Activated T-helper 17 cell treated with anti-CD3 and anti-CD28 coated beads, Interleukin-2, amount 50 U/mL, for 72 hours (primary cell): ENCODE results near the gene PKP1. TPM values are rescaled to one million over a fixed set of nuclear protein-coding genes. Genes with fewer than 3 reads are reported as not detected.

Experiments
- ATAC-seq: fragments of 150-1000 bp; cut with Tn5 transposase; replicated peaks from 2 replicates; pipeline ENCODE4 v1.10.0; 2021; ENCODE audit warnings: mild to moderate bottlenecking, moderate library complexity
- H3K27ac Mint-ChIP-seq: one replicate; pipeline ENCODE4 v1.8.0; 2022; ENCODE audit warnings: mixed read lengths
- H3K27me3 Mint-ChIP-seq: one replicate; pipeline ENCODE4 v1.8.0; 2022; ENCODE audit warnings: mixed read lengths
- H3K36me3 Mint-ChIP-seq: one replicate; pipeline ENCODE4 v1.8.0; 2022; ENCODE audit warnings: low read depth, mild to moderate bottlenecking, mixed read lengths
- H3K4me1 Mint-ChIP-seq: one replicate; pipeline ENCODE4 v1.8.0; 2022; ENCODE audit warnings: mixed read lengths
- H3K4me3 Mint-ChIP-seq: one replicate; pipeline ENCODE4 v1.8.0; 2022; ENCODE audit warnings: mild to moderate bottlenecking, mixed read lengths
- H3K9me3 Mint-ChIP-seq: one replicate; pipeline ENCODE4 v1.8.0; 2022; ENCODE audit warnings: mixed read lengths
- total RNA-seq, 2 donors: library from RNA; stranded (reverse); gene quantifications; one replicate each; pipeline ENCODE4 v1.2.3, GENCODE V29; 2022

PKP1 gene
- total RNA-seq, 2 donors from 2014 or later, result not detected

DNA sequence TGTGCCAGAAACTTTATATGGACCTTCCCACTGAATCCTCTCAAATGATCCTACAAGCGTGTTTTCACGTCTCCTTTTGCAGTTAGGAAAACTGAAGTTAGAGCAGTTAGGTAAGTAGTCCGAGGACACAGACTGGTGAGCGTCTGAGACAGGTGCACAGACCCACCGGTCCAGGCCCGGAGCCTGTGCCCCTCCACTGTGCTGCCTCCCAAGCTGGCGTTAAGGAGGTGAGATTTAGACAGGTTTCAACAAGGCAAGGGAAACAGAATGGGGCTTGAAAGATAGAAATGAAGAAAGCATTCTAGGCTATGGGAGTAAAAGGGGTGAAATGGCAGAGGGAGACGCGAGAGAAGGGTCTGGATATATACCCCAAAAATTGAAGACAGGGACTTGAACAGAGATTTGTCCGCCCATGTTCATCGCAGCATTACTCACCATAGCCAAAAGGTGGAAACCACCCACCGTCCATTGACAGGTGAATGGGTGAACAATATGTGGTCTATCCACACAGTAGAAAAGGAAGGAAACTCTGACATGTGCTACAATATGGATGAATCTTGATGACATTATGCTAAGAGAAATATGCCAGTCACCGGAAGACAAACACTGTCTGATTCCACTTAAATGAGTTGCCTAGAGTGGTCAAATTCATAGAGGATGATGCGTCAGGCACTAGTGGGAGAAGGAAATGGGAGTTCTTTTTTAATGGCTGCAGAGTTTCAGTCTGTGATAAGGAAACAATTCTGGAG is 15.7 kb upstream of the PKP1 start:
- Mint-ChIP-seq H3K36me3 (no peaks in the 10 kb centered on the region), H3K27ac (no peak overlapping the region), H3K9me3 (no peaks in the 10 kb centered on the region), H3K4me1 (no peaks in the 10 kb centered on the region), H3K27me3 (peaks cover 30% of the 10 kb centered on the region), H3K4me3 (no peak overlapping the region)
- no peak for ATAC-seq

DNA sequence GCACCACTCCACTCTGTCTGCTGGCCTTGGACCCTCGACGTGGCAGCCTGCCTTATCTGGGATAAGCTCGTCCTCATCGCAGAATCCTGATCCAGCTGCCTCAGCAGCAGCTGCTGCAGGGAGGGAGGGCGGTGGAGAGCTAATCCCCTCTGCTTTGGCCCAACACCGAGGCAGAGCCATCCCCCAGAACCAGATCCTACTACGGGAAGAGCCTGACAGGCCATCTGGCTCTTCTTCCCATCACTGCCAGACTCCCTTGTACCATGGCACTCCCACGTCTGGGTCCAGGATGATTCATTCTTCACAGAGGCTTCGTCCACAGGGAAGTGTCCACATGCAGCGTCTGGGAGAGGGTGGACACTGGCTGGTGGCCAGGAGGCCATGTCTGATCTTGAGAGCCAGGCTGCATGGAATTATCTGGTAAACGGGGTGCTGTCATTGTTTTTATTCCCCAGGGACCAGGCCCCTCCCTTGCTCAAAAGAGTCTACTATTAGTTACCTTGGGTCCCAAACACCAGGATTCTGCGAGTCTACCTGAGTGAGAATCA is 14.6 kb upstream of the PKP1 start:
- H3K4me1 Mint-ChIP-seq, result no peaks in the 10 kb centered on the region
- no peak overlapping the region for H3K27ac Mint-ChIP-seq
- no peaks in the 10 kb centered on the region for H3K36me3 Mint-ChIP-seq

GRCh38 chr1:201269281-201269680 is 14.0 kb upstream of the PKP1 start:
- H3K9me3 Mint-ChIP-seq, result no peaks in the 10 kb centered on the region
- no peak overlapping the region for H3K4me3 Mint-ChIP-seq
- ATAC-seq, result no peak
- H3K27ac Mint-ChIP-seq, result no peak overlapping the region
- no peaks in the 10 kb centered on the region for H3K36me3 Mint-ChIP-seq
- no peaks in the 10 kb centered on the region for H3K4me1 Mint-ChIP-seq
- peaks cover 30% of the 10 kb centered on the region for H3K27me3 Mint-ChIP-seq

More for the DNA sequence above, 14.6 kb upstream of the PKP1 start:
- Mint-ChIP-seq H3K27me3 (peaks cover 30% of the 10 kb centered on the region), H3K9me3 (no peaks in the 10 kb centered on the region), H3K4me3 (no peak overlapping the region)
- ATAC-seq, result no peak

DNA sequence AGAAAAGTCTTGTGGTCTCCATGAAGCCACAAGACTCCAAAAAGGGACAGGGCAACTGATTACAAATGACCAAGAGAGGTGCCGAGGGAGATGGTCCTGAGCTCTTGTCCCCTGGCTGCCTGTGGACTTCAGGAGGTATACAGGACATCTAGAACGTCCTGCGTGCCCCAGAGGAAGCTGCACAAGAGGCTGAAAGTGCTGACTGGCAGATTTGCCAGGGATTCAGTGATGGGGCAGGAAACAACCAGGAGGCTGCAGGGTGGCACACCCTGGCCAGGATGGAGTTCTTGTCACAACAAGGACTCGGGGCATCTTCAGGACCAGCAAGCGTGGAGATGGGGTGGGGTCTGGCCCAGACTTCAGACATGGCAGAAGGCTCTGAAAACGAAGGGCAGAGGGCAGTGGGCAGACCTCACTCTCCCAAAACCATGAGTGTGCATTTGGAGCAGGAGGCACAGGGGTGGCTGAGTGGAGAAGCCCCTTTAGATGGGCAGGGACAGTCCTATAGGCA is 13.4 kb upstream of the PKP1 start:
- Mint-ChIP-seq H3K4me1 (no peaks in the 10 kb centered on the region), H3K4me3 (no peak overlapping the region), H3K36me3 (no peaks in the 10 kb centered on the region), H3K27ac (no peak overlapping the region), H3K9me3 (no peaks in the 10 kb centered on the region), H3K27me3 (peaks cover 25% of the 10 kb centered on the region)
- no peak for ATAC-seq

GRCh38 chr1:201270616-201271390 is 12.5 kb upstream of the PKP1 start:
- ATAC-seq, result no peak
- H3K27me3 Mint-ChIP-seq, result peaks cover 26% of the 10 kb centered on the region

DNA sequence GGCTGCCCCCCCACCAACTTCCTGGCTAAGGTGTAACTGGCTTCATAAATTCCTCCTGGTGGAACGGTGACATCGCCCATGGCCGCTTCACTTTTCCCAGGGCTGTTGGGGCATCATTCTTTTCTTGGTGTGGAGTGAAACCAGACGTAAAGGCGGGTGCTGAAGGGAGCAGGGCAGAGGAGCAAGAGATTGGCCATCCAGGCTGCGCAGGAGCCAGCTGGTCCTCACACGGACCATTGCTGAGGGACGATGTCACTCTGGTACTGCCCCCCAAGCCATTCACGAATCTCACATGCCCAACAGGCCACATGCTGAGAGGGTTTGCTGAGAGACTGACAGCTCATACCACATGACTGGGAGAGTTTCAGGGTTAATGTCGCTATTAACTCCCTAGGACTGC is 10.5 kb upstream of the PKP1 start:
- Mint-ChIP-seq H3K27ac (no peak overlapping the region), H3K27me3 (peaks cover 19% of the 10 kb centered on the region), H3K4me3 (no peak overlapping the region), H3K9me3 (no peaks in the 10 kb centered on the region), H3K4me1 (no peaks in the 10 kb centered on the region), H3K36me3 (no peaks in the 10 kb centered on the region)
- ATAC-seq, result no peak

More at GRCh38 chr1:201270616-201271390, 12.5 kb upstream of the PKP1 start:
- Mint-ChIP-seq H3K9me3 (no peaks in the 10 kb centered on the region), H3K27ac (no peak overlapping the region), H3K4me1 (no peaks in the 10 kb centered on the region), H3K4me3 (no peak overlapping the region), H3K36me3 (no peaks in the 10 kb centered on the region)

- Mint-ChIP-seq H3K9me3 (no peaks in the 10 kb centered on the region), H3K27ac (no peak overlapping the region), H3K27me3 (peaks cover 15% of the 10 kb centered on the region), H3K4me1 (no peaks in the 10 kb centered on the region), H3K4me3 (no peak overlapping the region), H3K36me3 (no peaks in the 10 kb centered on the region)
- ATAC-seq, result no peak
These were observed 8.6 kb upstream of the PKP1 start for GRCh38 chr1:201274616-201275252.

DNA sequence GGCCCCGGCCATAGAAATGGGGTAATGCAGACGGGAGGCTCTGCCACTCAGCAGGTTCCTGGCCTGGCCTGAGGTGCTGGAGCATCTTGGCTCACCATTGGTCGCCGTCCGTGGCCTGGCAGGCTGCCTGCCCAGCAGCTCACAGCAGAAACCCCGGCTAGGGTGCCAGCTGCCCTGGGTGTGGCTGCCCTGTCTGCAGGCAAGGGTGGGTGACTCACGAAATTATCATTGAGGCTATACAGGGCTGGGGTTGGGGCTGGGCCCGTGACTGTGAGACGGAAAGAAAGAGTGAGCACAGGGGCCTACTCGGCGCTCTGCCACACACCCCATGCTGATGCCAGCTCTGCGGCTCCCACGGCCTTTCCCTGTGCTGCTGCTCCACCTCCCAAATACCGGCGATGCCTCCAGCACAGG is 8.0 kb upstream of the PKP1 start:
- Mint-ChIP-seq H3K4me1 (no peaks in the 10 kb centered on the region), H3K27ac (no peak overlapping the region), H3K4me3 (no peak overlapping the region), H3K27me3 (peaks cover 15% of the 10 kb centered on the region), H3K9me3 (no peaks in the 10 kb centered on the region), H3K36me3 (no peaks in the 10 kb centered on the region)
- no peak for ATAC-seq

- no peaks in the 10 kb centered on the region for H3K4me1 Mint-ChIP-seq
- H3K4me3 Mint-ChIP-seq, result no peak overlapping the region
- peaks cover 16% of the 10 kb centered on the region for H3K27me3 Mint-ChIP-seq
- H3K9me3 Mint-ChIP-seq, result no peaks in the 10 kb centered on the region
- H3K27ac Mint-ChIP-seq, result no peak overlapping the region
- no peaks in the 10 kb centered on the region for H3K36me3 Mint-ChIP-seq
- no peak for ATAC-seq
These were observed 6.4 kb upstream of the PKP1 start for GRCh38 chr1:201276891-201277290.

- Mint-ChIP-seq H3K27me3 (peaks cover 19% of the 10 kb centered on the region), H3K27ac (no peak overlapping the region), H3K9me3 (no peaks in the 10 kb centered on the region), H3K4me1 (no peaks in the 10 kb centered on the region), H3K4me3 (no peak overlapping the region), H3K36me3 (no peaks in the 10 kb centered on the region)
- no peak for ATAC-seq
These were observed 5.9 kb upstream of the PKP1 start for GRCh38 chr1:201277441-201277840.

GRCh38 chr1:201279313-201279712 is 4.0 kb upstream of the PKP1 start:
- Mint-ChIP-seq H3K4me3 (no peak overlapping the region), H3K36me3 (no peaks in the 10 kb centered on the region), H3K9me3 (no peaks in the 10 kb centered on the region), H3K27ac (no peak overlapping the region), H3K27me3 (peaks cover 24% of the 10 kb centered on the region), H3K4me1 (no peaks in the 10 kb centered on the region)
- ATAC-seq, result no peak

- no peak for ATAC-seq
- Mint-ChIP-seq H3K4me3 (no peak overlapping the region), H3K9me3 (no peaks in the 10 kb centered on the region), H3K36me3 (no peaks in the 10 kb centered on the region), H3K4me1 (no peaks in the 10 kb centered on the region), H3K27ac (no peak overlapping the region), H3K27me3 (peaks cover 30% of the 10 kb centered on the region)
These were observed 2.4 kb upstream of the PKP1 start for GRCh38 chr1:201280884-201281283.

DNA sequence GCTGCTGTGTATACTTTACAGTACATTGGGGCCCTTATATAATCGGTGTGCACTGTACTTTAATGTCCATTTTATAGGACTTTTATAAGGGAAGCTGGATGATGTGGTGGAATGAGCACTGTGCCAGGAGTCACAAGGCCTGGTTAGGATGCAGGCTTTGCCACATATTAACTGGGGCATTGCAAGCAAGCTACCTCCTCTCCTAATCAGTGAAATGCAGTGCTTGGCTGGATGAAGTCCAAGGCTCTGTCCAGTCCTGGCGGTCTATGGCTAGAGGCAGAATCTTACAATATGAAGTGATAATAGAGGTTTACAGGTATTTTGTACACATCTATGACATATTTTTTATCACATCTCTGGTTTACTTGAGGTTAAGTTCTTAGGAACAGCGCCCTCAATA is 1.7 kb upstream of the PKP1 start:
- Mint-ChIP-seq H3K4me1 (no peaks in the 10 kb centered on the region), H3K4me3 (no peak overlapping the region), H3K9me3 (no peaks in the 10 kb centered on the region), H3K36me3 (no peaks in the 10 kb centered on the region), H3K27me3 (peaks cover 27% of the 10 kb centered on the region), H3K27ac (no peak overlapping the region)
- no peak for ATAC-seq

- no peaks in the 10 kb centered on the region for H3K36me3 Mint-ChIP-seq
- H3K4me1 Mint-ChIP-seq, result no peaks in the 10 kb centered on the region
- H3K27me3 Mint-ChIP-seq, result peaks cover 31% of the 10 kb centered on the region
- ATAC-seq, result no peak
- H3K27ac Mint-ChIP-seq, result no peak overlapping the region
- no peak overlapping the region for H3K4me3 Mint-ChIP-seq
- H3K9me3 Mint-ChIP-seq, result no peaks in the 10 kb centered on the region
These were observed 1.1 kb upstream of the PKP1 start for GRCh38 chr1:201282216-201282615.
